IPS DF 4.7 (cell line): ENCODE results near the gene MBD6.
"Not testable (repeated sequence)": the region's sequence is repeated elsewhere in the genome, so short reads cannot be mapped to it uniquely, and the experiment has no call there.

Experiments used
- DNase-seq: peaks from one replicate; pipeline ENCODE4 v3.0.0-alpha.2; 2013; ENCODE audit warnings: low spot score; ENCODE audit errors: extremely low read depth

The MBD6 gene

DNA sequence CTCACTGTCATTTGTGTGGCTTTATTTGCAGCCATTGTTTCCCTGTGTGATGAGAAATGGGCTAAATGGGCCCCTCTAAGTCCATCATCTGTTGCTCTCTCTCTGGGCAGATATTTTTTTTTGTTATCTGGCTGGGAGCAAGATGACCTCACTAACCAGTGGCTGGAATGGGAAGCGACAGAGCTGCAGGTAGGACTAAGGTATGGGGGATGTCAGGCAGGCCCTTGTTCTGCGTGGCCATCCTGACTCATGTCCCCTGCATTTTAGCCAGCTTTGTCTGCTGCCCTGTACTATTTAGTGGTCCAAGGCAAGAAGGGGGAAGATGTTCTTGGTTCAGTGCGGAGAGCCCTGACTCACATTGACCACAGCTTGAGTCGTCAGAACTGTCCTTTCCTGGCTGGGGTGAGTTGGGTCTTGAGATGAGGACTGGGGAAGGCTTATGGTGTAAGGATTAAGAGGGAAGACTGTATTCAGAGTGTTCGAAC, 33.4 kb upstream of the MBD6 start:
- no peak for DNase-seq

DNA sequence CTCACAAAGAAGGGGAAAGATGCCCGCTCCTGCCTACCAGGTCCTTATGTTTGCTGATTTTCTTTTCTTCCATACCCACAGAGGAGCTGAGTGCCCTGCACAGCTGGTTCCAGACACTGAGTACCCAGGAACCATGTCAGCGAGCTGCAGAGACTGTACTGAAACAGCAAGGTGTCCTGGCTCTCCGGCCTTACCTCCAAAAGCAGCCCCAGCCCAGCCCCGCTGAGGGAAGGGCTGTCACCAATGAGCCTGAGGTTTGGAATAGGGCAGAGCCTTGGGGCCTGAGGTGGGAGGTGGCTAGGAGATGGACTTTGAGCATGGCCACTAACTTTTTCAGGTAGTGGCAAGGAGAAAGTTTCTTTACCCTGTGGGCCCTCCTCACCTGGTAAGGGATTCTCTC, 32.5 kb upstream of the MBD6 start:
- DNase-seq = no peak

DNA sequence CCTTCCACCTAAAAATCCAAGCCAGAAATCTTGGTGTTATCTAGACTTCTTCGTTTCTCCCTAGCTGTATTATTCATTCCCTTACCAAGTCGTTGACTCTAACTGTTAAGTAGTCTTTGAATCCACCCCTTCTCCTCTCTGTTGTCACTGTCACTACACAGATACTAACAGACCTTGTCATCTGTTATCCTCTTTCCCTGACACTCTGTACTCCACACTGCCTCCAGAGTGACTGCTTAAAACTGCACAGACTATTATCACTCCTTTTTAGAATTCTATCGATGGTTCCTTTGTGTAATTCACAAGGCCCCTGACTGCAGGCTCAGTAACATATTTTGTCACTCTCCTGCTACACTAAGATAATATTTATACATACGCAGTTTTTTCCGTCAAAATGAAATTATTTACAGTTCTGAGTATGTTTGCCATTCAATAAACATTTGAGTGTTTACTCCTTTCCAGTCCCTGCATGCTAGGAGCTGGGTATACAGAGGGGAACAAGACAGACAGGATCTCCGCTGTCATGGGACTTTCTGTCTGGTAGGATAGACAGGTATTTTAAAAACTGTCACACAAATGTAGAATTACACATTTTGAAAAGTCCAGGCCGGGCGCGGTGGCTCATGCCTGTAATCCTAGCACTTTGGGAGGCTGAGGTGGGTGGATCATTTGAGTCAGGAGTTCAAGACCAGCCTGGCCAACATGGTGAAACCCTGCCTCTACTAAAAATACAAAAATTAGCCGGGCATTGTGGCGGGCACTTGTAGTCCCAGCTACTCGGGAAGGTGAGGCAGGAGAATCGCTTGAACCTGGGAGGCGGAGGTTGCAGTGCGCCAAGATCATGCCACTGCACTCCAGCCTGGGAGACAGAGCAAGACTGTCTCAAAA, 31.0 kb upstream of the MBD6 start:
- no peak for DNase-seq

DNA sequence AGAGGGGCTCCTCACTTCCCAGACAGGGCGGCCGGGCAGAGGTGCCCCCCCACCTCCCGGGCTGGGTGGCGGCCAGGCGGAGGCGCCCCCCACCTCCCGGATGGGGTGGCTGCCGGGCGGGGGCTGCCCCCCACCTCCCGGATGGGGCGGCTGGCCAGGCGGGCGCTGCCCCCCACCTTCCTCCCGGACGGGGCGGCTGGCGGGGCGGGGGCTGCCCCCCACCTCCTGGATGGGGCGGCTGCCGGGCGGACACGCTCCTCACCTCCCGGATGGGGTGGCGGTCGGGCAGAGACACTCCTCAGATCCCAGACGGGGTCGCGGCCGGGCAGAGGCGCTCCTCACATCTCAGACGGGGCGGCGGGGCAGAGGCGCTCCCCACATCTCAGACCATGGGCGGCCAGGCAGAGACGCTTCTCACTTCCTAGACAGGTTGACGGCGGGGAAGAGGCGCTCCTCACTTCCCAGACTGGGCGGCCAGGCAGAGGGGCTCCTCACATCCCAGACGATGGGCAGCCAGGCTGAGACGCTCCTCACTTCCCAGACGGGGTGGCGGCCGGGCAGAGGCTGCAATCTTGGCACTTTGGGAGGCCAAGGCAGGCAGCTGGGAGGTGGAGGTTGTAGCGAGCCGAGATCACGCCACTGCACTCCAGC, 27.4 kb upstream of the MBD6 start:
- DNase-seq = not testable (repeated sequence)

DNA sequence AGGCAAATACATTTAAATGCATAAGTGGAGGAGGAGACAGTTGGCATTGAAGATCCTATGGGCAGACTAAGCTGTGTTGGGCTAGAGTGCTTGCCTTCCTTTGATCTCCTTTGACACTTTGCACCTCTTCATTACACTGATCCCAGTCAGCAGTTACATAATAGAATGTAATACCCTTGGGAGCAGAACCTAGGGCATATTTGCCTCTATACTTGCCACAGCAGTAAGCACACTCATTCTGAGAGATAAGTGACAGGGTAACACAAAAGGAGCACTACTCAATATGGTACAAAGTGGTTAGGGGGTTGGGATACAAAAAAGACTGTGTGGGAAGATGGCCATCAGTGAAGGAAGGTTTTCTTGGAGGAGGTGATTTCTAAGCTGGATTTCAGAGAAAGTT, 25.8 kb upstream of the MBD6 start:
- no peak for DNase-seq

DNA sequence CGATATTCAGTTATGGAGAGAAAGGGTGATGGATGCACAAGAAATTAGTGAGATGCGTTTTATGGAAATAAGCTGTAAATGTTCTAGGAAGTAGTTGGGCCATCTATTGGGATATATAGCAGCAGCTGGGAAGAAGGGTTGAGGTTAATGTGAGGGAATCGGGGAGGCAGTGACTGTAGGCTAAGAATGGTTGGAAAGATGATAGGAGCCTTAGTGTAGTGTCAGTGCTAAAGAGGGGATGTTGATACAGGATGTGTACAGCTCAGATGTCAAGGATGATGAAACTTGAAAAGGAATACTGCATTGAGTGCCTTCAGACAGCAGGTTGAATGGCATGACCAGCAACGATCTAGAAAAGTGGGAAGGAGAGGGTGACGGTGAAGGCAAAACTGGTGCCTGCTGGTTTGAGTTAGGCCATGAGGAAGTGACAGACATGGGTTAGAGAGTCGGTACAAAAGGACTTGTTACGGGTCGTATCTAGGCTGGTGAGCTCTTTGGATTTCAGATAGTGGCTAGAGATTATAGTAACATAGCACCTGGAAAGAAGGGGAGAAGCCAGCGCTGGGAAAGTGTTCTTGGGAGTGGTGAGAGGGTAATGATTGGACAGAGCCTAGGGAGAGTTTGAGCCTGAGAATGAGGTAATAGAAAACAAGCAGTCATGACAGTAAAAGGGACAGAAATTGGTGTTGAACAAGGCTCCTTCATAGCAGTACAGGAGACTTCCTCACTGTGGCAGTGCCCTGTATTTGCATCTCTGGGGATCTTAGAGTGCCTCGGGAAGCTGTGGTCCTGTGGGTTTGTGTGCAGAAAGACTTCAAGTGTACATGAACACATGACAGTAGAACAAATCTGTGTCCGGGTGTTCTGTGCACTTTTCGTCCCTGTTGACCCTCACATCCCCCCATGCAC, 25.1 kb upstream of the MBD6 start:
- no peak for DNase-seq

DNA sequence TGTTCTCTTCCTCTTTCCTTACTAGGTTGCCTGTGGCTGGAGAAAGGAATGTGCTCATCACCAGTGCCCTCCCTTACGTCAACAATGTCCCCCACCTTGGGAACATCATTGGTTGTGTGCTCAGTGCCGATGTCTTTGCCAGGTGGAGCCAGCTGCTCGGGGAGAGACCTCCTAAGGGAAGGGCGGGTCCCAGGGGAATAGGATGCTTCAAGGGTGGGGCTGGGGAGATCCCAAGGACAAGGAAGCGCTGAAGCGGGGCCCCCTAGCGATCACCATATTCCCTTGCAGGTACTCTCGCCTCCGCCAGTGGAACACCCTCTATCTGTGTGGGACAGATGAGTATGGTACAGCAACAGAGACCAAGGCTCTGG, 24.5 kb upstream of the MBD6 start:
- no peak for DNase-seq

DNA sequence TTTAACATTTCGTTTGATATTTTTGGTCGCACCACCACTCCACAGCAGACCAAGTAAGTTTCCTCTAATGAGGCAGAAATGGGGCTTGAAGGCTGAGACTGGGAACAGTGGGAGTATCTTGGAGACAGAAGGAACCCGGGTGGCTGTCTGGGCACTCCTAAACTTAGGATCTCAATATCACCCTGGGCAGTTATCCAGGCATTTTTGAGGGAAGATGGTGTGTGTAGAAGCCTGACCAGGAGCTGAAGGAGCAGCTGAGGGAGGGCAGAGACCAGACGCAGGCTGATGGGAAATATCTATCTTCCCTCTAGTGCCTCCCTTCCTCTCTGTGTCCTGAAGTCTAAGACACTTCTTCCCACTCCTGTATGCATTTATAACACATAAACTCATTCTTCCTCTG, 24.1 kb upstream of the MBD6 start:
- DNase-seq = no peak

DNA sequence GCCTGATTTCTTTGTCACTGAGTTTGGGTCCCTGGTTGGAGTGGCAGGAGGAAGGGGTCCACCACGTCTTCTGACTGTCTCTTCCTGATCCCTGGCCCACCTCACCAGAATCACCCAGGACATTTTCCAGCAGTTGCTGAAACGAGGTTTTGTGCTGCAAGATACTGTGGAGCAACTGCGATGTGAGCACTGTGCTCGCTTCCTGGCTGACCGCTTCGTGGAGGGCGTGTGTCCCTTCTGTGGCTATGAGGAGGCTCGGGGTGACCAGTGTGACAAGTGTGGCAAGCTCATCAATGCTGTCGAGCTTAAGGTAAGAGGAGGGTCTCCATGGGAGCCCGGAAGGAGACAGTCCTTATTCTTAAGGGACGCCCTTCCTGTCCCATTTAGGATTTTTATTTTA, 22.4 kb upstream of the MBD6 start:
- DNase-seq = no peak

DNA sequence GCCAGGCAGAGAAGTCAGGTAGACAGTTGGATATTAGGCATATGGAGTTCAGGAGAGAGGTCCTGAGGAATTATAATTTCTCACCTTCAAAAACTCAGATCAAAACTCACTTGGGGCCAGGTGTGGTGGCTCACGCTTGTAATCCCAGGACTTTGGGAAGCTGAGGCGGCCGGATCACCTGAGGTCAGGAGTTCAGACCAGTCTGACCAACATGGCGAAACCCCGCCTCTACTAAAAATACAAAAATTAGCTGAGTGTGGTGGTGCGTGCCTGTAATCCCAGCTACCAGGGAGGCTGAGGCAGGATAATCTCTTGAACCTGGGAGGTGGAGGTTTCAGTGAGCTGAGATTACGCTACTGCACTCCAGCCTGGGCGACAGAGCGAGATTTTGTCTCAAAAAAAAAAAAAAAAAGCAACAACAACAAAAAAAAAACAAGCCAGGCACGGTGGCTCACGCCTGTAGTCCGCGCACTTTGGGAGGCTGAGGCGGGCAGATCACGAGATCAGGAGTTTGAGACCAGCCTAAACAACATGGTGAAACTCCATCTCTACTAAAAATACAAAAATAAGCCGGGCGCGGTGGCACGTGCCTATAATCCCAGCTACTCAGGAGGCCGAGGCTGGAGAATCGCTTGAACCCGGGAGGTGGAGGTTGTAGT, 20.2 kb upstream of the MBD6 start:
- not testable (repeated sequence) for DNase-seq

DNA sequence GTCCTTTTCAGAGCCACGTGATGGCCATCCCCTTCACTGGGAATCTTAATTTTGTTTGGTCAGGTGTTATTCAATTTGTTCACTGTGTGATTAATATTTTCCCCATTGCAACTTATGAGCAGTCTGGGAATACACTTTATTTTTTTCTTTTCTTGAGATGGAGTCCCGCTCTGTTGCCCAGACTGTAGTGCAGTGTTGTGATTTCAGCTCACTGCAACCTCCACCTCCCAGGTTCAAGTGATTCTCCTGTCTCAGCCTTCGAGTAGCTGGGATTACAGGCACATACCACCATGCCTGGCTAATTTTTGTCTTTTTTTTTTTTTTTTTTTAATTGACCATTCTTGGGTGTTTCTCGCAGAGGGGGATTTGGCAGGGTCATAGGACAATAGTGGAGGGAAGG, 16.1 kb upstream of the MBD6 start:
- DNase-seq = not testable (repeated sequence)

DNA sequence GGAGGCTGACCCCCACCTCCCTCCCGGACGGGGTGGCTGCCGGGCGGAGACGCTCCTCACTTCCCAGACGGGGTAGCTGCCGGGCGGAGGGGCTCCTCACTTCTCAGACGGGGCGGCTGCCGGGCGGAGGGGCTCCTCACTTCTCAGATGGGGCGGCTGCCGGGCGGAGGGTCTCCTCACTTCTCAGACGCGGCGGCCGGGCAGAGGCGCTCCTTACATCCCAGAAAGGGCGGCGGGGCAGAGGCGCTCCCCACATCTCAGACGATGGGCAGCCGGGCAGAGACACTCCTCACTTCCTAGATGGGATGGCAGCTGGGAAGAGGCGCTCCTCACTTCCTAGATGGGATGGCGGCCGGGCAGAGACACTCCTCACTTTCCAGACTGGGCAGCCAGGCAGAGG, 14.8 kb upstream of the MBD6 start:
- not testable (repeated sequence) for DNase-seq

DNA sequence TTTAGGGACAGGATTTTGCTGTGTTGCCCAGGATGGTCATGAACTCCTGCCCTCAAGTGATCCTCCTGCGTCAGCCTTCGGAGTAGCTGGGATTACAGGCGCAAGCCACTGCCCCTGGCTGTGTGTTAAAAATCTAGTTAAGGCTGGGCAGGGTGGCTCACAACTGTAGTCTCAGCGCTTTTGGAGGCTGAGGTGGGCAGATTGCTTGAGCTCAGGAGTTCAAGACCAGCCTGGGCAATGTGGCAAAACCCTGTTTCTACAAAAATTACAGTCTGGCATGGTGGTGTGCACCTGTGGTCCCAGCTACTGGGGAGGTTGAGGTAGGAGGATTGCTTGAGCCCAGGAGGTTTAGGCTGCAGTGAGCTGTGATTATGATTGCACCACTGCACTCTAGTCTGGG, 11.5 kb upstream of the MBD6 start:
- DNase-seq = no peak

DNA sequence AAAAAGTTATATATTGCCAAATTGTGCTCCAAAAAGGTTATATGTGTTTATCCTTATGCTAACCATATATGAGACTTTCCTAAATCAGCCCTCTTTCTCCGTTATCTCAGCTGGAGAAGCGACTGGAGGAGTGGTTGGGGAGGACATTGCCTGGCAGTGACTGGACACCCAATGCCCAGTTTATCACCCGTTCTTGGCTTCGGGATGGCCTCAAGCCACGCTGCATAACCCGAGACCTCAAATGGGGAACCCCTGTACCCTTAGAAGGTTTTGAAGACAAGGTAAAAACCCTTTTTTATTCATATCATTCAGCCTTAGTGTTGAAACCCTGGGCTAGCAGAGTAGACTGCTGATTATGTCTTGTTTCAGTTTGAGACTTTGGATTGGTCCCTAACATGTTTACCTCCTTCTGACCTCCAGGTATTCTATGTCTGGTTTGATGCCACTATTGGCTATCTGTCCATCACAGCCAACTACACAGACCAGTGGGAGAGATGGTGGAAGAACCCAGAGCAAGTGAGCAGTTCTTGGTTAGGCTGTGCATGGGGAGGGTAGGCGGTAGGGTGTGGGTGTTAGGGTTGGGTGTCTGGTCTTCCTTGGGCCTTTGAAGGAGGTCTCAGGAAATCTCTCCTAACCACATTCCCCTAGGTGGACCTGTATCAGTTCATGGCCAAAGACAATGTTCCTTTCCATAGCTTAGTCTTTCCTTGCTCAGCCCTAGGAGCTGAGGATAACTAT, 10.9 kb upstream of the MBD6 start:
- DNase-seq = no peak

DNA sequence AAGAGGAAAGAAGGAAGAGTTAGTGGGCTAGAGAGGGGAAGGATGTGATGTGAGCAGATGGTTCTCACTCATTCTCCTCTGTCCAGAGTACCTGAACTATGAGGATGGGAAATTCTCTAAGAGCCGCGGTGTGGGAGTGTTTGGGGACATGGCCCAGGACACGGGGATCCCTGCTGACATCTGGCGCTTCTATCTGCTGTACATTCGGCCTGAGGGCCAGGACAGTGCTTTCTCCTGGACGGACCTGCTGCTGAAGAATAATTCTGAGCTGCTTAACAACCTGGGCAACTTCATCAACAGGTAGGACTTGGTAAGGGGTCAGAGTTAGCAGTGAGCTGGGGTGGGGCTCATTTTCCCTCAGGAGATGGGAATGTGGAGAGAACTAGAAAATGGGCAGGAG, 10.0 kb upstream of the MBD6 start:
- DNase-seq = no peak

DNA sequence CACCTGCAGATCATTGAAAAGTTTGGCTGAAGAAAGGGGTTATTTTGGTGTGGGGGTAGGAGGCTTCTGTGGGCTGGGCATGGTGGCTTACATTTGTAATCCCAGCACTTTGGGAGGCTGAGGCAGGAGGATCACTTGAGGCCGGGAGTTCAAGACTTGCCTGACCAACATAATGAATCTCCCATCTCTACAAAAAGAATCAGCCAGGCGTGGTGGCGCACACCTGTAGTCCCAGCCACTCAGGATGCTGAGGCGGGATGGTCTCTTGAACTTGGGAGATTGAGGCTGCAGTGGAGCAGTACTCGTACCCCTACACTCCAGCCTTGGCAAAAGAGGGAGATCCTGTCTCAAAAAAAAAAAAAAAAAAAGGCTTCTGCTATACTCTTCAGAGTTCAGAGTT, 9.4 kb upstream of the MBD6 start:
- no peak for DNase-seq

DNA sequence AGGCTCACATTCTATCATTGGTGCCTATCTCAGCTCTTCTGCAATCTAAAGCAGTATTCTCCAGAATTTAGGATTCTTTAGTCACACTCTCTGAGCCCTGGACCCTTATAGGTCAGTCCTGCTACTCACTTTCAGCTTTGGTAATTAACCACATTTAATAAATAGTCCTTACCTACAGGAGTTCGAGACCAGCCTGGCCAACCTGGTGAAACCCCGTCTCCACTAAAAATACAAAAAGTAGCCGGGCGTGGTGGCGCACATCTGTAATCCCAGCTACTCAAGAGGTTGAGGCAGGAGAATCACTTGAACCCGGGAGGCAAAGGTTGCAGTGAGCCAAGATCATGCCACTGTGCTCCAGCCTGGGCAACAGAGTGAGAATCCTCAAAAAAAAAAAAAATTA, 8.9 kb upstream of the MBD6 start:
- not testable (repeated sequence) for DNase-seq

DNA sequence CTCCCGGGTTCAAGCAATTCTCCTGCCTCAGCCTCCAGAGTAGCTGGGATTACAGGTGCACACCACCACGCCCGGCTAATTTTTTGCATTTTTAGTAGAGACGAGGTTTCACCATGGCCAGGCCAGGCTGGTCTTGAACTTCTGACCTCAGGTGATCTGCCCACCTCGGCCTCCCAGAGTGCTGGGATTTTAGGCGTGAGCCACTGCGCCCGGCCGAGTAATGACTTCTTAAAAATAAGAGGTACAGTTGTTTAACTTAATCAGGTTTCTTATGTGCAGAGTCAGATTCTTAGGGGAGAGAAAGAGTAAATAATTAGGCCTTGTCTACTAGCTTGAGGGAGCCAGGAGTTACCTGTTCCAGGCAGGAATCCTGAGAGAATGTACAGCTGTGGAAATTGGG, 8.4 kb upstream of the MBD6 start:
- not testable (repeated sequence) for DNase-seq

DNA sequence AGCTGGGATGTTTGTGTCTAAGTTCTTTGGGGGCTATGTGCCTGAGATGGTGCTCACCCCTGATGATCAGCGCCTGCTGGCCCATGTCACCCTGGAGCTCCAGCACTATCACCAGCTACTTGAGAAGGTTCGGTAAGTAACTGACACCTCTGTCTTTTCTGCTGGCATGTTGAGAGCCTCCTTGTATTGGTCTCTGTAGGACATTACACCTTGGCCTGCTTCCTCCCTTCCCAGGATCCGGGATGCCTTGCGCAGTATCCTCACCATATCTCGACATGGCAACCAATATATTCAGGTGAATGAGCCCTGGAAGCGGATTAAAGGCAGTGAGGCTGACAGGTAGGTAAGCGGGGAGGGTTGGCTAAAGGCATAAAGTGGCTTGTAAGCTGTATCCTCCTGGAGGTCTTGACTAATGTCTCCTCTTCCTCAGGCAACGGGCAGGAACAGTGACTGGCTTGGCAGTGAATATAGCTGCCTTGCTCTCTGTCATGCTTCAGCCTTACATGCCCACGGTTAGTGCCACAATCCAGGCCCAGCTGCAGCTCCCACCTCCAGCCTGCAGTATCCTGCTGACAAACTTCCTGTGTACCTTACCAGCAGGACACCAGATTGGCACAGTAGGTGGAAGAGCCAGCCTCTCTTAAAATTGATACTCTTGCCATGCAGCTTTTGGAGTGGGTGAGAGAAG, 7.8 kb upstream of the MBD6 start:
- no peak for DNase-seq

DNA sequence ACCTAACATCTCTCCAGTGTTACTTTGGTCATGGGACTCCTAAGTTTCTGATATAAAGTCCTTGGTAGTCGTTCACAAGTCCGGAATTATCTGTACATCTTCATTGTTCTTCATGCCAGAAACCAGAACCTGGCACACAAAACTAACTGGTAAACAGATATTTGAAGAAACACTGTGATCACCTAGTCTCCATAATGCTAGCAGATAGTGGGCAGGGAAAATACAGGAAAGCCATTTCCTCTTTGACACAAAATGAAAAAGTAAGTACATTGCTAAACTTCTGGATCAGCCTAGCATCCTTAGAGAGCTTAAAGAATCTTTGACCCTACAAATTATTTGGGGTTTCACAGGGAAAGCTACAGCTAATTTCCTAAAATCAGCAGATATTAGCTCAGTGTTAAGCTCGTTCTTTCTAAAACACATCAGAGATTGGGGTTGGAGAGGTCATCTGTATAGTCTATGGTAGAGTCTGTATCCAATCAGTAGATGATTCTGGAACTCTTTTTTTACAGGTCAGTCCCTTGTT, 7.2 kb upstream of the MBD6 start:
- no peak for DNase-seq
